NOMO-1 (cell line): ENCODE data around the gene IL32.

Source experiments
- DNase-seq, 2 experiments: peaks; one replicate each; lab custom pipeline; 2025; ENCODE audit not compliant: unreplicated experiment in 2 of 2; lab: John Stamatoyannopoulos, UW

The IL32 gene

DNA sequence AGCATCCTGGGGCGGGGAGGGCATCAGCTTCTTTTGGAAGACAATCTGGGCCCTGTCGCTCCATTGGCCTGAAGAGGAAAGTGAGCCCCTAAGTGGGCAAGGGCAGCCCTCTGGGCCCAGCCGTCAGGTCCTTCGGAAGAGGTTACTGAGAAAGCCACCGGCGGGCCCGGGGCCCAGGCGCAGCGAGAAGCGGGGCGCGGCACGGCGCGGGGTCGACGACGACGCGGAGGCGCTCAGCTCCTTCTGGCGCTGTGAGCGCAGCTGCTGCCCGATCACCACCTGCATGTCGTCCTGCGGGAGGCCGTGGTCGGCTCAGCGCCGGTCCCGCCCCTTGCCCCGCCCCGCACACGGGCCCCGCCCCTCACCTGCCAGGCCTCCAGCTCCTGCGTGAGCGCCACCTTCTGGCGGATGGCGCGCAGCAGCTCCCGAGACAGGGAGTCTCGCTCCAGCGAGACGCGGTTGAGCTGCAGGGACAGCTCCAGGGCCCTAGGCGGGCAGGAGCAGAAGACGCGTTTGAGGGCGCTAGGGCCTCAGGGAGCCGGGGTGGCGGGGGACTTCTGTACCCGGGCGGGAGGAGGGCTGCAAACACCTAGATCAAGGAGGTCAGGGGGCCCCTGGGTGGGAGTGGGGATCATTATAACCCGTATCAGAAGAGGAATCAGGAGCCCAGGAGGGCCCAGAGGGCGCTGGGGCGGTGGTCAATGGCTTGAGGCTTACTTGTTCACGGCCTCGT lies 37.3 kb upstream of the IL32 start:
- peak; percentile 62 to 67 for DNase-seq

DNA sequence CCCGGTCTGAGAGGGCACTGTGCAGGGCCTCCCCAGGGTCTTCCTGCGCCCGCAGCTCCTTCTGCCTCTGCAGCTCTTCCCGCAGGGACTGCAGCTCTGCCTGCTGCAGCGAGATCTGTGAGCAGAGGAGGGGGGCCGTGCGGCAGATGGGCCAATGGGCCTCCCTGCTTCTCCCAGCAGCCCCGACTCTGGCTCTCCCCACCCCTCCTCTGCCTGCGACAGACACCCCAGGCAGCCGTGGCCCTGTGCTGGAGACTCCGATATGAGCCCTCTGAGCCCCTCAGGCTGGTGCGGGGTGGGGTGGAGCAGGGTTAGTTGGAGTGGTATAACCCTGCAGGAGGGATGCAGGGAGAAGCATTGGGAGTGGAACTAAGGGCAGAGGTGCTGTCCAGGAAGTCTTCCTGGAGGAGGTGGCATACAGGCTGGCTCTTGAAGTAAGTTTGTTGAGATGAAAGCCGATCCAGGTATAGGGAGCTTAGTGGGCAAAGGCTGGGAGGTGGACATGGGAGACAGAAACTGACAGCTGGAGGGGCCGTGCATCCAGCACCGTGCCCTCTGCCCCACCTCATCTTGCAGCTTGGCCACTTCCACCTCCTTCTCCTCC lies 36.6 kb upstream of the IL32 start:
- no peak for DNase-seq

DNA sequence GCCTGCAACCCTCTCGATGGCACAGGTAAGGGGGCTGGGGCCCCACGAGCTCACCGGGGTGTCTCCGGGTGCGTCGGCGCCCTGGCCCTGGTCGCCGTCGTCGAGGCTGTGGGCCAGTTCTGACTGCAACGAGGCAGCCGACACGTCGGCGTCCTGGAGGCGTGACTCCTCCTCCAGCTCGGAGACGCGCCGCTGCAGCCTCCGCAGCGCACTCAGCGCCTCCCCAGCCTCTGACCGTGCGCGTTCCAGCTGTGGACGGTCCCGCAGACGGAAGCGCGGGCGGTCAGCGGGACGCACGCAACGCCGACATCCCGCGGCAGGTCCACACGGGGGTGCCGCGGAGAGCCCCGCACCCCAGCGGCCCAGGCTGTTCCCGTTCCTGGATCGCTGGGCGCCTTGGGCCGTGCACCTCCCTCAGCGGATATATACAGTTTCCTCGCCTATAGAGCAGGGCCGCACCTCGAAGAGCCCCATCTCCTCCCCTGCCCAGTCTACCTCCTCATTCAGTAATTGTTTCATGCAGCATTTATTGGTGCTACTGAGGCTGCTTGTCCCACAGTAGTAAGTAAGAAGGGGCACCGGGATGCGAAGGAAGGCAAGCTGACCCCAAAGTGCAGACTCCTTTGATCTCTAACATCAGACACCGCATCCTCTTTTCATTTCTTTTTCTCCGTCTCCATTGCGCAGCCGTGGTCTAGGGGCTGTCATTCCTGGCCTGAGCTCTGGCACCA lies 35.8 kb upstream of the IL32 start:
- DNase-seq, result peak in 1 of 2 experiments; percentile 28

DNA sequence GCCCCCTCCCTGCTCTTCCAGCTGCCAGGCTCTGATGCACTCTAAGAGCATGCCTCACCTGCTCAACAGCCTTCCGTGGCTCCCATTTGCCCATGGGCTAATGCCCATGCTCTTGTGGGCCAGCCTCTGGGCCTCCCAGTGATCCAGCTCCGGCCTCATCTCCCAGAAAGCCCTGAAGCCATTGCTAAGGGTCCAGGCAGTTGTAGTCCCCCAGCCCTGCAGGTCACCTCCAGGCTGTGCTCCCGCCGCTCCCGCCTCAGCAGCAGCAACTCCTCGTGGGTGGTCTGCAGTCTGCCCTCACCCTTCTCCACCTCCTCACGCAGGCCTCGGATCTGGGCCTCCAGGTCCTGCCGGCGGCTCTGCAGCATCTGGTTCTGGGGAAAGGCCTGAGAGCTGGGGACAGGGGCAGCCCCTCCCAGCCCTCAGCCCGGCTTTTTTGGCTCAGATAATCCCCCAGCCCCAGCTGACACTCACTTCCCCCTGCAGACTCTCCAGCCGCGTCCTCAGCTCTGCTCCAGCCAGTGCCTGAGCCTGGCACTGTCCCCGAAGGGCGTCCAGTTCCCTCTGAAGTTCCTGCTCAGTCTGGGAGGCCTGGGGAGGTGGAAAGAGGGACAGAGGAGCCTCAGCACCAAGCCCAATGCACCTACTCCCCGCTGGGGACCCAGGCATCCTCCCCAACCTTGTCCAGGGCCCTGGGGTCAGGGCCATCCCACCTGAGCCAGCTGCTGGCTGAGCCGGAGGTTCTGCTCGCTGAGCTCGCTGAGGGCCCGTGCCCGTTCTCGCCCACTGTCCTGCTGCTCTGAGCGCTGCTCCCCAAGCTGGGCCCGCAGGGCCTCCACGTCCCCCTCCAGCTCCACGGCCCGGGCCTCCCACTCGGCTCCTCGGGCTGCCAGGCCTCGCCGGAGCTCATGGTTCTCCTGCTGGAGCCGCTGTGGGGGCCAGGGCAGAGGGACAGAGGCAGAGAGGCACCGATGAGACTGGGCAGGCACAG lies 34.9 kb upstream of the IL32 start:
- DNase-seq, result no peak

DNA sequence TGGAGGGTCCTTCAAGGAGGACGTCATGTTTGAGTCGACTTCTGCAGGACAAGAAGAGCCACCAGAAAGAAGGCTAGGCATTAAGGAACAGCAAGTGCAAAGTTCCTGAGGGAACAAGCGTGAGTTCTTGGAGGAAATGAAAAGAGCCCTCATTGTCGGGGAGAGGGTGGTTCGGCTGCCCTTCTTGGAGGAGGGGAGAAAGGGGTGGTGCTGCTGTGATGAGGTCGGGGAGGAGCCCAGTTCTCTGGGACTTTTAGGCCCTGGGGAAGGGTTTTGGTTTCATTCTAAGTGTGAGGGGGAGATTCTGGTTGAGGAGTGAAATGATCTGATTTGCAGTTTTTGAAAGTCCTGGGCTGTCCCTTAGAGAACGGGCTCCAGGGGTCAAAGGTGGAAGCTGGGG lies 32.8 kb upstream of the IL32 start:
- DNase-seq, result no peak

DNA sequence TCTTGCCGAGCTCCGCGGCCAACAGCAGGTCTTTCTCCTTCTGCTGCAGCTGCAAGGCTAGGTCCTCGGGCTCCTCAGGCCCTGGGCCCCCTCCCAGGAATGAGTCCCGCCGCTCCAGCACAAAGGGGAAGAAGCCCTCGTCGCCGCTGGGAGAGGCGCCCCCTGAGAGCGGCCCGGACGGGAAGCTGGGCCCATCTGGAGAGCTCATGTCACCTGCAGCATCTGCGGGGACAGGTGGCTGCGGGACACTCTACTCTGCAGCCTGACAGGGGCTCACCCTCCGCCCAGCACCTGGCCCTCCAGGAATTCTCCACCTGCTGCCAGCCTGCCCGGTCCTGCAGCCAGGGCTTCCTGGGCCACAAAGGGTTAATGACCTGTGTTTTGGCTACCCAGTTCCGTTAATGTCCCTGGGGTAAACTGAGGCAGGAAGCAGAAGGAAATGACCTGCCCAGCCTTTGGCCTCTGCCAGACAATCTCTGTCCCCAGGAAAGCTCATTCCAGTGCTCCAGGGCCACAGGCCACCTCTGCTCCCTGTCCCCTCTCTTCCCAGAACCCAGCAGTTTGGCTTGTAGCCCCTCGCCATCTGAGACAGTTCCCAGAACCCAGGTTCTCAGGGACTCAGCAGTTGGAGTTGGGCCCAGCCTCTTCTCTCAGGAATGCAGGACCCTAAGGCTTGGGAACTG lies 30.0 kb upstream of the IL32 start:
- no peak for DNase-seq

DNA sequence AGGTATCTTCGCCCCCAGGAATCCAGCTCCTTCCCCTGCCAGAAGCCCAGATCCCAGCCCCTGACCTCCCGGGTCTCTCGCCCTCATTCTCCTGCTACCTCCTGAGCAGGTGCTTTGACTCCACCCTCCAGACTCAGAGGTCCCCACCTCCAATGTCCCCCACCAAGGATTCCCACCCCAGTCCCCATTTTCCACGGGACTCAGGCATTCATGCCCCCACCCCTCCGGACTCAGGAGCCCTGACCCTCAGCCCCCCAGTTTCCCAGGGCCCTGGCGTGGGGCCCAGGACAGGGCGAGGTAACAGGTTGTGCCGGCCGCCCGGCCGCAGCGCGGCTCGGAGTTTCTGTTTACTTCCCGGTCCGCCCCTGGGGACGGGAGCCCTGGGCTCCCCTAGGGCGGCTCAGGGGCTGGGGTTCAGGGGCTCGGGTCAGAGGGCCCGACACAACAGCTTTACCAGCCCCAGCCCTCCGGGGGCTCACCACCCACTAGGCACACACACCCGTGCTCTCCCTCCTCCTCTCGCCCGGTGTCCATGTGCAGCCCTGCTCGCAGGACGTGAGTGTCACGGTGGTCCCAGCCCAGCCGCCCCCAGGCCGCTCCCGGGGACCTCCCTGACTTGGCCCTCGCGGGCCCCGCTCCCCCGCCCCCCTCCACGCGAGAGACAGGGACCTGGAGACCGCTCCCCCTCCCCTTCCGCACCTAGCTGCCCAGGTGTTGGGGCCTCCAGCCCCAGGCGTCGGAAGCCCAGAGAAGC lies 29.3 kb upstream of the IL32 start:
- no peak for DNase-seq

DNA sequence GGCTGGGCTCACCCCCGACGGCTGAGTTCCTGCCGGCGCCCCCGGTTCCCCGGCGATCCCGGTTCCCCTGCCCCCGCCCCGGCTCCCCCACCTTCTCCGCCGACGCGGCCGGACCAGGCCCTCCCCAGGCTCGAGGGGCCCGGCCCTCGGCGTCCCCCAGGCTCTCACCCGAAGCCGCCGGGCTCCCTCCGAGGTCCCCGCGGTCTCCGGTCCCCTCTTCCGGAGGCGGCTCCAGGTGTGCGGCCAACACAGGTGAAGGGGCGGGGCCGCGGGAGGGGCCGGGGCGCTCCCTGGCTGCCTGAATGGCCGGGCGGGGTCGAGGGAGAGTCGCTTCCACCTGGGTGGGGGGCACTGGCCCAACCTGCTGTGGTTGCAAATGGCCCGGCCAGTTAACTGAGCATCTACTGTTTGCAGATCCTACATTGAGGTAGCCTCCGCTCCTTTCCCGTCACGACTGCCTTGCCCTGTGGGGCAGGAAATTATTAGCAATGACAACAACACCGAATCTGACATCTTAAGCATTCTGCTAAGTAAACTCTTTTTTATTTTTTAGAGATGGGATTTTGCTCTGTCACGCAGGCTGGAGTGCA lies 28.6 kb upstream of the IL32 start, which contains the start of gene BICDL2:
Gene BICDL2 (minus strand): TSS at position 219 of the 590 bp plus-strand sequence. CDS start 1,448 bp downstream, outside the sequence.
- no peak for DNase-seq

DNA sequence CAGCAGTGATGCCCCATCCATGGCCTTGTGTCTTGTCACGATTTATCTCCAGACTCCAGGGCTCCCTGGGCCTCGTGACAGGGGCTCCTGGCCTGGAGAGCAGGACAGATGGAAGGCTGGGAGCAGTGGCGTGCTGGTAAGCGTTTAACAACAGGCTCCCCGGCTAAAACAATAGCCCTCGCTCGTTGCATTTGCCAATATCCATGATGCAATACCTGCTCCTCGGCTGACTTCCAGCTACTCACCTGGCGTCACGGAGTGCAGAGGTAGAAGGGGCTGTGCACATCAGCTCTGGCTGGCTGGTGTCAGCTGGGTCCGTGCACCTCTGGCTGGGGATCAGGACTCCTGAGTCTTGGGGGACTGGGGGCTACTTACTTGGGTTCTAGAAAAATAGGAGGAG lies 27.2 kb upstream of the IL32 start:
- DNase-seq, result no peak

DNA sequence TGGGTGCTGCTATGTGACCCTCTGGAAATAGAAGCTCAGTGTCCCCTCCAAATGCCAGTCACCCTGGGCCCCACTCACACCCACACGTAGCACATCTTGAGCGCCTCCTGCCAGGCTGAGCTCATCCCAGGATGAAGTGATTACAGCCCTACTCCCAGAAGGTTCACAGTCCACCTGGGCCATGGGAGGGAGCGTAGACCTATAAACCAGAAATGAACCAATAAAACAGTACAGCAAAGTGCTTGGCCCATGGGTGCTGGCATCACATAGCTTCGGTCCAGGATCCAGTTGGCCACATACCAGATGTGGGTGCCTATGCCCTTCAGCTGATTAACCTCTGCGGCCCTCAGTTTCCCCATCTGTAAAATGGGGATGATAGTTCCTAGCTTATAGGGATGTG lies 26.5 kb upstream of the IL32 start:
- no peak for DNase-seq

DNA sequence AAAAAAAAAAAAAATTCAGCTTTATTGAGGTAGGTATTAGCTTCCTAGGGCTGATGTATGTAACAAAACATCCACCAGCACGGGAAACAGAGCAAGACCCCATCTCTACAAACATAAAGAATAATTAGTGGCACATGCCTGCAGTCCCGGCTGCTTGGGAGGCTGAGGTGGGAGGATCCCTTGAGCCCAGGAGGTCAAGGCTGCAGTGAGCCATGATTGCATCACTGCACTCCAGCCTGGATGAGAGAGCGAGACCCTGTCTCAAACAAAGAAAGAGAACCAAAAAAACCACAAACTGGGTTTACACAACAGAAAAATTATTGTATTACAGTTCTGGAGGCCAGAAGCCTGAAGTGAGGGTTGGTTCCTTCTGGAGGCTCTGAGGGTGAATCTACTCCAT lies 23.1 kb upstream of the IL32 start:
- peak in 1 of 2 experiments; percentile 29 for DNase-seq

DNA sequence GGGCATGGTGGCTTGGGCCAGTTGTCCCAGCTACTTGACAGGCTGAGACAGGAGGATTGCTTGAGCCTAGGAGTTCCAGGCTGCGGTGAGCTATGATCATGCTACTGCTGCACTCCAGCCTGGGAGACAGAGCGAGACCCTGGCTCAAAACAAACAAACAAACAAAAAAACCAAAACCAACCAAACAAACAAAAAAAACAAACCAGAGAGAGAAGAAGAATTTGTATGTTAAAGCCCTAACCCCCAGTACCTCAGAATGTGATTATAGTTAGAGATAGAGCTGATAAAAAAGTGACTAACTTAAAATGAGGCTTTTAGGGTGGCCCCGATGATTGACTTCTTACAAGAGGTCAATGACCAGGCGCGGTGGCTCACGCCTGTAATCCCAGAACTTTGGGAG lies 20.7 kb upstream of the IL32 start:
- DNase-seq, result no peak

DNA sequence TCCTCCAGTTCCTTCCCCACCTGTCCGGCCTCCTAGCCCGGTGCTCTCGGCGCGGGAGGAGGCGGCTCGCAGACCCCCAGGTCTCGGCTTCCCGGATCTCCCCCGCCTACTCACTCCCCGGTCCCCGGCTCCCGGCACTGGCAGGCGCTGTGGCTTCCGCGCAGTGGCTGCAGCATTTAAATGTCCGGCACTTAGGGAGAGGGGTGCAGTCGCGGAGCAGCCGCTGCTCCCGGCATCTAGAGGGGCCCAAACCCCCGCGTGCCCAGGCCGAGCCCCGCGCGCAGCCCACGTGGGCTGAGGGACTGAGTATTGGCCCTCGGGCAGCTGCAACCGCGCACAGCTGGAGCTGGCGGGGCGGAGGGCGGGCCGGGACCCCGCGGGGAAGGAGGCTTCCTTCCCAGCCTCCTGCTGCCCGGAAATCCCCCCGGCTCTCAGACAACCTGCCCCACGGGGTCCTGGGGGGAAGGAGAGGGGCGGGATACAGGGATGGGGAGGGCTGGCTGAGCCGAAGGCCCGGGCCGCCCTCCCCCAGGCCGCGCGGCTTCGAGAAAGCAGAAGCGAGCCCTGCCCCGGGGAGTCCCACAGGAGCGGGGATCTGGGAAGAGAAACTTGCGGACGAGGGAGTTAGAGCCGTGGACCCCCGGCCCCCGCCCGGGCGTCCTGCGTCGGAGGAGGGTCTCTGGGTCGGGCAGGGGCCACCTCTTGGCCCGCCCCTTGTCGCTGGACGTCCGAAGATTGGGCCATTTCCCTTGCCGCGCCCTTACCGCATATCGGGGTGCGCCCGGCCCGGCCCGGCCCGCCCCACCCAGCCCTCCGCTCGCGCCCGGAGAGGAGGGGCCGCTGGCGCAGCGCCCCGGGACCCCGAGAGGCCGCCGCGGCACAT lies 19.4 kb upstream of the IL32 start, which contains the start of gene MMP25:
Gene MMP25 (plus strand): TSS at position 804 of the 883 bp plus-strand sequence. CDS start 357 bp downstream, outside the sequence.
- peak in 1 of 2 experiments; percentile 36 for DNase-seq

DNA sequence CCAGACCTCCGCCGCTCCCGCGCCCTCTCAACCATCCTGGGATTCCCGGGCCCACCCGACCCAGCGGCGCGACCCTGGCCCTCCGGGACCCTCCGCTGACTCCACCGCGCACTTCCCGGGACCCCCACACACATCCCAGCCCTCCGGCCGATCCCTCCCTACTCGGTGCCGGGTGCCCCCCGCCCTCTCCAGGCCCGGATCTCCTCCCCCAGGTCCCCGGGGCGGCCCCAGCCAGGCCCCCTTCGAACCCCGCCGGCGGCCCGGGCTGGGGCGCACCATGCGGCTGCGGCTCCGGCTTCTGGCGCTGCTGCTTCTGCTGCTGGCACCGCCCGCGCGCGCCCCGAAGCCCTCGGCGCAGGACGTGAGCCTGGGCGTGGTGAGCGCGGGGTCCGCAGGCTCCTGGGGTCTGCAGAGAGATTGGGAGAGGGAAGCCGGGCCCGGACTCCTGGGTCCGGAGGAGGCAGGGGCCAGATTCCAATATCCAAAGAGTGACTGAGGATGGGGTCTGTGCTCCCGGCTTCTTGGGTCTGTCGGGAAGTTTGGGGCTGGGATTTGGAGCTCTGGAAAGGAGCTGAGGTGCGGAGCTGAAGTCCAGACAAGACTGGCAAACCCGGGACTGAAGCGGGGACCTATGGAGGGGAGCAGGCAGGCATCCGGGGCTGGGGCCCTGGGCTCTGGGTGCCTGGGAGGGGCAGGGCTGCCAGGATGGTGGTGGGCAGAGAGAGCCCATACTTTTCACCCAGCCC lies 18.6 kb upstream of the IL32 start:
- no peak for DNase-seq

DNA sequence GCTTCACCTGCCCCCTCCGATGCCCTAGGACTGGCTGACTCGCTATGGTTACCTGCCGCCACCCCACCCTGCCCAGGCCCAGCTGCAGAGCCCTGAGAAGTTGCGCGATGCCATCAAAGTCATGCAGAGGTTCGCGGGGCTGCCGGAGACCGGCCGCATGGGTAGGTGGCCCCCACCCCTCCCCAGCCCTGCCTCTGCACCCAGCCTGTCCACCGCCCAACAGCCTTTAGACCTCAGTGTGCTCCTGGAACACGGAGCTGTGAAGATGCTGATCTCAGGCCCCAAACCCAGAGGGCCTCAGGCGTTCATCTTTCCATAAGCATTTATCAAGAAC lies 18.1 kb upstream of the IL32 start:
- DNase-seq, result no peak

DNA sequence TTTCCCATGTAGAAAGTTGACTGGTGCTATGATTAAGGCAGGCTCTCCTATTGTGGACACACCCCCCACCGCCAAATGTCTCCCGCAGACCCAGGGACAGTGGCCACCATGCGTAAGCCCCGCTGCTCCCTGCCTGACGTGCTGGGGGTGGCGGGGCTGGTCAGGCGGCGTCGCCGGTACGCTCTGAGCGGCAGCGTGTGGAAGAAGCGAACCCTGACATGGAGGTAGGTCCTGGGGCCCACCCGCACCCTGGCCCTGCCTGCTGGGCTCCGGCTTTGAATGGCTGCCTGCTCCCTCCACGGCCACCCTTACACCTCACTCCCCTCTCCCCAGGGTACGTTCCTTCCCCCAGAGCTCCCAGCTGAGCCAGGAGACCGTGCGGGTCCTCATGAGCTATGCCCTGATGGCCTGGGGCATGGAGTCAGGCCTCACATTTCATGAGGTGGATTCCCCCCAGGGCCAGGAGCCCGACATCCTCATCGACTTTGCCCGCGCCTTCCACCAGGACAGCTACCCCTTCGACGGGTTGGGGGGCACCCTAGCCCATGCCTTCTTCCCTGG lies 15.4 kb upstream of the IL32 start:
- no peak for DNase-seq

DNA sequence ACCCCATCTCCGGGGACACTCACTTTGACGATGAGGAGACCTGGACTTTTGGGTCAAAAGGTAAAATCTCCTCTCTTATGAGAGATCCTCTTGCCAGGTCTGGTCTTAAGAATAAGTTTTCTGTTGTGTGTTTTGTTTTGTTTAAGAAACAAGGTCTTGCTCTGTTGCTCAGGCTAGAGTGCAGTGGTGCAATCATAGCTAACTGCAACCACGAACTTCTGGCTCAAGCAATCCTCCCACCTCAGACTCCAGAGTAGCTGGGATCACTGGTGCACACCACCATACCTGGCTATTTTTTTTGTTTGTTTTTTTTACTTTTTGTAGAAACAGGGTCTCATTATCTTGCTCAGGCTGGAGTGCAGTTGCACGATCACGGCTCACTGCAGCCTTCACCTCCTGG lies 15.0 kb upstream of the IL32 start:
- DNase-seq, result peak in 1 of 2 experiments; percentile 23
